NCI-H1417 (cell line): ENCODE results near the gene RAB4B.
"Not testable (repeated sequence)": the region's sequence is repeated elsewhere in the genome, so short reads cannot be mapped to it uniquely, and the experiment has no call there.

Source experiments
- DNase-seq, 3 experiments: peaks; one replicate each; lab custom pipeline; 2025; lab: John Stamatoyannopoulos, UW

Gene RAB4B

GRCh38 chr19:40803857-40804782, 26.1 kb downstream of the RAB4B start:
- no peak for DNase-seq

- DNase-seq, result no peak
These were observed 26.8 kb downstream of the RAB4B start for GRCh38 chr19:40804783-40805242.

GRCh38 chr19:40805258-40805868, 27.3 kb downstream of the RAB4B start:
- no peak for DNase-seq

GRCh38 chr19:40806423-40807146, 28.5 kb downstream of the RAB4B start:
- DNase-seq, result peak; percentile 78 to 91 (median 85)

GRCh38 chr19:40807147-40808020, 29.3 kb downstream of the RAB4B start:
- DNase-seq, result peak in 1 of 3 experiments; percentile 3

- DNase-seq, result no peak
These were observed 29.9 kb downstream of the RAB4B start for GRCh38 chr19:40808021-40808325.

GRCh38 chr19:40808497-40808896, 30.4 kb downstream of the RAB4B start:
- DNase-seq, result no peak

GRCh38 chr19:40809358-40810086, 31.5 kb downstream of the RAB4B start:
- no peak for DNase-seq

GRCh38 chr19:40810160-40810559, 32.1 kb downstream of the RAB4B start:
- no peak for DNase-seq

- DNase-seq, result peak in 1 of 3 experiments; percentile 41
These were observed 32.8 kb downstream of the RAB4B start for GRCh38 chr19:40810649-40811408.

GRCh38 chr19:40811478-40812341, 33.7 kb downstream of the RAB4B start:
- DNase-seq, result no peak

GRCh38 chr19:40812571-40812970, 34.5 kb downstream of the RAB4B start:
- DNase-seq, result not testable (repeated sequence)

- DNase-seq, result no peak
These were observed 35.1 kb downstream of the RAB4B start for GRCh38 chr19:40813182-40813581.

- DNase-seq, result no peak
These were observed 37.2 kb downstream of the RAB4B start for GRCh38 chr19:40815223-40815622.

GRCh38 chr19:40818480-40819399, 40.7 kb downstream of the RAB4B start:
- DNase-seq, result peak; percentile 28 to 63 (median 44)

GRCh38 chr19:40819479-40820234, 41.6 kb downstream of the RAB4B start:
- DNase-seq, result peak in 2 of 3 experiments; percentile 31 to 44

GRCh38 chr19:40822161-40822560, 44.1 kb downstream of the RAB4B start:
- DNase-seq, result no peak
